MCF 10A (cell line): Measurements from ENCODE around the gene LSM10. TPM values are rescaled to one million over a fixed set of nuclear protein-coding genes. Genes with fewer than 3 reads are reported as not detected.
A peak's percentile ranks its signal among the peaks of the same experiment; 100 is the strongest.

ENCODE experiments used
- BruUV-seq: library from RNA; stranded (reverse); fragments of 400-500 nt; replicated peaks from 2 replicates; lab custom pipeline; 2021; lab: Mats Ljungman, UMichigan
- CTCF ChIA-PET: fragments of 300-600 bp; sonication (Branson Sonifier 250); formaldehyde crosslinking; extraction: SDS; loops from one replicate; lab custom pipeline; 2021; ENCODE audit warnings: antibody characterized with exemption, inconsistent platforms; lab: Yijun Ruan, JAX
- POLR2A ChIA-PET: fragments of 300-600, 350-650 bp; sonication (Branson Sonifier 250); formaldehyde crosslinking; extraction: SDS; loops from one replicate; lab custom pipeline; 2020; ENCODE audit warnings: antibody characterized with exemption, inconsistent platforms; lab: Yijun Ruan, JAX
- DNase-seq: peaks from one replicate; pipeline ENCODE4 v3.0.0-alpha.2; 2018; ENCODE audit not compliant: unreplicated experiment
- H3K27ac Mint-ChIP-seq: one replicate; pipeline ENCODE4 v1.8.0; 2022; ENCODE audit warnings: mild to moderate bottlenecking, low read depth, mixed read lengths; ENCODE audit not compliant: unreplicated experiment
- H3K27me3 Mint-ChIP-seq: one replicate; pipeline ENCODE4 v1.8.0; 2022; ENCODE audit warnings: mixed read lengths; ENCODE audit not compliant: insufficient read depth, unreplicated experiment
- H3K36me3 Mint-ChIP-seq: one replicate; pipeline ENCODE4 v1.8.0; 2022; ENCODE audit warnings: mild to moderate bottlenecking, moderate library complexity, mixed read lengths; ENCODE audit not compliant: insufficient read depth, unreplicated experiment
- H3K4me1 Mint-ChIP-seq: one replicate; pipeline ENCODE4 v1.8.0; 2022; ENCODE audit warnings: mixed read lengths; ENCODE audit not compliant: insufficient read depth, unreplicated experiment
- H3K4me3 Mint-ChIP-seq: one replicate; pipeline ENCODE4 v1.8.0; 2022; ENCODE audit warnings: mild to moderate bottlenecking, moderate library complexity, mixed read lengths; ENCODE audit not compliant: unreplicated experiment
- H3K9me3 Mint-ChIP-seq: one replicate; pipeline ENCODE4 v1.8.0; 2022; ENCODE audit warnings: mixed read lengths; ENCODE audit not compliant: unreplicated experiment
- intact Hi-C: fragments of 100-400 bp; cut with micrococcal nuclease; formaldehyde crosslinking; loops from 2 replicates; pipeline ENCODE4 v1.14.1; 2022
- total RNA-seq: library from RNA; stranded (reverse); gene quantifications from 2 replicates; pipeline ENCODE4 v1.2.3, GENCODE V29; 2022
- TF ChIP-seq, protein P1 (sequence below): fragments of 200-600 bp; IDR thresholded peaks from one replicate; pipeline ENCODE4 v1.8.0; 2022; ENCODE audit warnings: antibody characterized with exemption, mild to moderate bottlenecking; ENCODE audit not compliant: unreplicated experiment

LSM10 gene
- total RNA-seq, 1 experiment from 2014 or later = 42.3 TPM

DNA sequence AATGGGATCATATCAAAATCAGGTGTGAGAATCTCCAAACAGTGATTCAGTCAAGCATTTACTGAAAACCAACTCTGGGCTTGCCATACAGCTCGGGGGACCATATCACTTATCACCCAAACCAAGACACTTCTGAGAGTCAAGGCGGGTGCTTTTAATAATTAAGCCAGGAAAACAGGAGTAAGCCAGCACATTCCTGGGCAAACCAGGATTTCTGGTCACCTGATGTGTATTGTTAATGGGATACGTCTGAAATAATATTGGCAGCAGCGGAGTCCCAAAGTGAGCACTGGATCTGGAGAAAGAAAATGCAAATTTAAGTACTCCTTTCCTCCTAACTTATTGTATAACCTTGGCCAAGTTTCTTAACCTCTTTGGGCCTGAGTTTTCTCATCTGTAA is 34.9 kb upstream of the LSM10 start:
- no peaks in the 10 kb centered on the region for H3K9me3 Mint-ChIP-seq
- intact Hi-C loops = no loop called here
- no peaks in the 10 kb centered on the region for H3K27me3 Mint-ChIP-seq
- ChIA-PET CTCF (no interaction called here), POLR2A (no interaction called here)
- H3K36me3 Mint-ChIP-seq = peaks cover 20% of the 10 kb centered on the region
- TF ChIP-seq, protein P1, sequence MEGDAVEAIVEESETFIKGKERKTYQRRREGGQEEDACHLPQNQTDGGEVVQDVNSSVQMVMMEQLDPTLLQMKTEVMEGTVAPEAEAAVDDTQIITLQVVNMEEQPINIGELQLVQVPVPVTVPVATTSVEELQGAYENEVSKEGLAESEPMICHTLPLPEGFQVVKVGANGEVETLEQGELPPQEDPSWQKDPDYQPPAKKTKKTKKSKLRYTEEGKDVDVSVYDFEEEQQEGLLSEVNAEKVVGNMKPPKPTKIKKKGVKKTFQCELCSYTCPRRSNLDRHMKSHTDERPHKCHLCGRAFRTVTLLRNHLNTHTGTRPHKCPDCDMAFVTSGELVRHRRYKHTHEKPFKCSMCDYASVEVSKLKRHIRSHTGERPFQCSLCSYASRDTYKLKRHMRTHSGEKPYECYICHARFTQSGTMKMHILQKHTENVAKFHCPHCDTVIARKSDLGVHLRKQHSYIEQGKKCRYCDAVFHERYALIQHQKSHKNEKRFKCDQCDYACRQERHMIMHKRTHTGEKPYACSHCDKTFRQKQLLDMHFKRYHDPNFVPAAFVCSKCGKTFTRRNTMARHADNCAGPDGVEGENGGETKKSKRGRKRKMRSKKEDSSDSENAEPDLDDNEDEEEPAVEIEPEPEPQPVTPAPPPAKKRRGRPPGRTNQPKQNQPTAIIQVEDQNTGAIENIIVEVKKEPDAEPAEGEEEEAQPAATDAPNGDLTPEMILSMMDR = no peak
- H3K27ac Mint-ChIP-seq = no peak overlapping the region
- BruUV-seq = no TSS peak
- H3K4me3 Mint-ChIP-seq = no peak overlapping the region
- DNase-seq = no peak
- no peaks in the 10 kb centered on the region for H3K4me1 Mint-ChIP-seq

DNA sequence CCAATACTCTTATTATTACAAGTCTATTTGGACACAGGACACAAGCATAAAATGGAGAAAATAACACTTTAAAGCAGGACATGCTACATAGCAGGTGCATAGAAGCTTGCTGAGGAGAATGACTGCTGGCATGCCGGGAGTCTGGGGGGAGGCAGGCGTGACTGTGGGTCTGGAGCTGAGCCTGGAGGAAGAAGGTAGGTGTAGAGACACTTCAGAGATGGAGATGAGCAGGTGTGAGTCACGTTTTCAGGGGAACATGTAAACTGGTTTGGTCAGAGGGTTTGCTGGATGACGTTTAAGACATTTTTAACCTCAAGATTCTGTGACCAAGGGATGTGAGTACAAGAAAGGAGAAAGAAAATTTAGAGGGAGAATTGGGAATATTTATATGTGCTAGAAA is 28.1 kb upstream of the LSM10 start:
- no peak overlapping the region for H3K4me3 Mint-ChIP-seq

DNA sequence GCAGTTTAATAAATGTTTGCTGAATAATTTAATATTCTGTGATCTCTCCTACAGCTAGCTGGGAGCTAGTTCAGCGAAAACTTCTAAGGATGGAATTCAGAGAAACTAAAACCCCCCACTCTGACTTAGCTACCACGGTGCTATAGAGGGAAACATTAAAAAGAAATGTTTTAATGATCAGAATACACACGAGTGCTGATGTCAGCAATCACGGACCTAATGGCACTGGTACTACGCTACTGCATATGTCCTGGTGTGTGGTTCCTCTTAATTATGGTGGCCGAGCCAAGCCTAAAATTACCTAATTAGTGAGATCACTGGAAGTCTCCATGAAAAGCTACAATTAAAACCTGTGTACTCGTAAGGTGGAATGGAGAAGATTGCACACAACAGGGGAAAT is 23.9 kb upstream of the LSM10 start:
- DNase-seq = no peak
- intact Hi-C loops = loop anchor here (1.0 to 2.0 kb wide), 5 partner anchors 53 to 233 kb away; partner anchors contain the start of gene SH3D21
- TF ChIP-seq, protein P1 = no peak
- ChIA-PET CTCF (interaction anchor here (0.6 to 2.4 kb wide), 19 partner anchors 10 to 233 kb away, joined by 3 to 18 read pairs (median 3); partner anchors contain the start of genes LSM10 and STK40), POLR2A (interaction anchor here (1.0 to 1.6 kb wide), 5 partner anchors 28 to 122 kb away, joined by 3 to 5 read pairs (median 4); partner anchors contain the start of genes OSCP1 and SH3D21)
- no peak overlapping the region for H3K4me3 Mint-ChIP-seq
- peaks cover 7% of the 10 kb centered on the region for H3K36me3 Mint-ChIP-seq
- no peaks in the 10 kb centered on the region for H3K9me3 Mint-ChIP-seq
- peaks cover 19% of the 10 kb centered on the region for H3K4me1 Mint-ChIP-seq
- no peaks in the 10 kb centered on the region for H3K27me3 Mint-ChIP-seq
- BruUV-seq = no TSS peak
- peak overlapping the region; percentile 76 for H3K27ac Mint-ChIP-seq

More for the DNA sequence above, 28.1 kb upstream of the LSM10 start:
- intact Hi-C loops = no loop called here
- no TSS peak for BruUV-seq
- Mint-ChIP-seq H3K9me3 (no peaks in the 10 kb centered on the region), H3K27me3 (no peaks in the 10 kb centered on the region), H3K27ac (no peak overlapping the region), H3K4me1 (peaks cover 15% of the 10 kb centered on the region), H3K36me3 (peaks cover 7% of the 10 kb centered on the region)
- DNase-seq = no peak
- TF ChIP-seq, protein P1 = no peak
- ChIA-PET CTCF (interaction anchor here (2.2 kb wide), 1 partner anchor 83 kb away, joined by 10 read pairs; no protein-coding TSS in a partner anchor), POLR2A (interaction anchor here (1.6 kb wide), 1 partner anchor 25 kb away, joined by 3 read pairs; no protein-coding TSS in a partner anchor)

DNA sequence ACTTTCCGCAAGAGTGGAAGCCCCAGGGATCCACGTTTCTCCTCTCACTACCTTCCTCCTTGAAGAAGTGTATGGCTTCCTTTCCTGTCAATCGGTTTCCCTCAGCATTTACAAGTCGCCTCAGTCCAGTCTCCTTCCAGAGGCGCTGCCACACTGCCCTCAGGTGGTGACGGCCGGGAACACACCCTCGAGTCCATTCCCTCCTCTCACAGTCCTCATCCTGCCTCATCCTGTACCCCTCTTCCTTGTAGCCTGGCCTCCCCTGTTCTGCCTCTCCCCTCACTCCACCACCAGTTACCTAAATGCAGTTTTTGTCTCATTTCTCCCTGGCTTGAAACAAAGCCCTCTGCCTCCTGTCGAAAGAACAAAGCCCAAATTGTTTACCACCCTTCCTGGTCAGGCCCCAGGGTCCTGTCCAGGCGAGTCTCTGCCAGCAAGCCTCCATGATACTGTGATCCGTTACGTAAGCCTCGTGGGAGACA is 23.2 kb upstream of the LSM10 start:
- Mint-ChIP-seq H3K27me3 (no peaks in the 10 kb centered on the region), H3K27ac (peak overlapping the region; percentile 76), H3K4me1 (peaks cover 12% of the 10 kb centered on the region), H3K36me3 (peaks cover 7% of the 10 kb centered on the region), H3K9me3 (no peaks in the 10 kb centered on the region), H3K4me3 (no peak overlapping the region)
- intact Hi-C loops = loop anchor here (1.0 to 2.0 kb wide), 8 partner anchors 35 to 322 kb away; partner anchors contain the start of genes SH3D21 and TRAPPC3
- ChIA-PET POLR2A (interaction anchor here (1.0 to 2.1 kb wide), 5 partner anchors 23 to 34 kb away, joined by 3 to 7 read pairs (median 4); partner anchors contain the start of genes LSM10 and OSCP1), CTCF (interaction anchor here (0.6 to 2.3 kb wide), 16 partner anchors 8 to 271 kb away, joined by 3 to 36 read pairs (median 4); partner anchors contain the start of genes LSM10 and TRAPPC3)
- TF ChIP-seq, protein P1 = peak; percentile 96
- BruUV-seq = no TSS peak
- DNase-seq = peak; percentile 83
